K562 (cell line): Measurements from ENCODE around the gene OPTN. TPM values are rescaled to one million over a fixed set of nuclear protein-coding genes. Genes with fewer than 3 reads are reported as not detected.
A peak's percentile ranks its signal among the peaks of the same experiment; 100 is the strongest.

ENCODE experiments used
- ATF7 ChIP-seq: fragments of 450-650 bp; IDR thresholded peaks from 2 replicates; pipeline ENCODE4 v1.7.1; 2014; ENCODE audit warnings: mild to moderate bottlenecking, moderate library complexity
- LEF1 ChIP-seq: fragments of 450-650 bp; IDR thresholded peaks from 2 replicates; pipeline ENCODE4 v1.6.1; 2016; ENCODE audit warnings: mild to moderate bottlenecking
- MEIS2 ChIP-seq: fragments of 450-650 bp; IDR thresholded peaks from 2 replicates; pipeline ENCODE4 v1.6.1; 2014; ENCODE audit warnings: mild to moderate bottlenecking; ENCODE audit not compliant: partially characterized antibody
- NCOA2 ChIP-seq, 2 experiments: fragments of 450-650 bp; IDR thresholded peaks; 2 replicates each; pipeline ENCODE4 v1.6.1; 2018; ENCODE audit warnings: mild to moderate bottlenecking in 2 of 2, moderate library complexity in 1 of 2; ENCODE audit not compliant: partially characterized antibody in 2 of 2
- TGIF2 ChIP-seq: sonication (generic); formaldehyde crosslinking; IDR thresholded peaks from 2 replicates; pipeline ENCODE4 v1.8.1; 2022; ENCODE audit warnings: mild to moderate bottlenecking, missing genetic modification reagents, moderate library complexity
- ZBTB26 ChIP-seq: fragments of 450-650 bp; formaldehyde crosslinking; IDR thresholded peaks from 2 replicates; pipeline ENCODE4 v1.4.0; 2022; ENCODE audit warnings: missing genetic modification characterization
- ZNF408 ChIP-seq: fragments of 250-450 bp; sonication (Bioruptor Pico); IDR thresholded peaks from 2 replicates; pipeline ENCODE4 v1.4.0; 2020; ENCODE audit warnings: low read depth, mild to moderate bottlenecking, moderate library complexity
- ZNF609 ChIP-seq: sonication (generic); formaldehyde crosslinking; IDR thresholded peaks from 2 replicates; pipeline ENCODE4 v1.8.1; 2023; ENCODE audit warnings: missing genetic modification reagents, mild to moderate bottlenecking, borderline replicate concordance
- ZNF695 ChIP-seq: fragments of 450-650 bp; formaldehyde crosslinking; IDR thresholded peaks from 2 replicates; pipeline ENCODE4 v1.4.0; 2020; ENCODE audit warnings: mild to moderate bottlenecking, moderate library complexity
- polyA plus RNA-seq, 8 experiments: library from polyadenylated mRNA; depleted of rRNA in 4 of 8; stranded (reverse) in 5 of 8; unstranded in 3 of 8; fragments of >200 nt; fragmentation: Nextera tagmentation in 2 of 8; fragmentation: Illumina TruSeq in 1 of 8; extraction: Ambion mirVana in 2 of 8; extraction: Trizol in 1 of 8; gene quantifications; 2 replicates each; pipeline versions ENCODE4 v1.2.1 to v1.2.3, GENCODE V29; 2011 to 2014; ENCODE audit warnings: inconsistent platforms in 1 of 8, missing spikeins in 1 of 8
- total RNA-seq, 7 experiments: library from RNA; depleted of rRNA in 6 of 7; stranded (reverse); fragments of >200 nt in 6 of 7; fragmentation: Illumina TruSeq in 2 of 7; extraction: Trizol in 2 of 7; gene quantifications; 2 replicates each; pipeline versions ENCODE4 v1.2.1 to v1.2.3, GENCODE V29; 2011 to 2021; ENCODE audit warnings: low replicate concordance in 1 of 7
- TF ChIP-seq, protein P1 (sequence below): sonication (generic); formaldehyde crosslinking; IDR thresholded peaks from 2 replicates; pipeline ENCODE4 v1.8.0; 2022; ENCODE audit warnings: mild to moderate bottlenecking, low read depth, missing genetic modification reagents
- TF ChIP-seq, protein P2 (sequence below): fragments of 450-650 bp; IDR thresholded peaks from 2 replicates; pipeline ENCODE4 v1.6.1; 2018; ENCODE audit warnings: mild to moderate bottlenecking, low read depth; ENCODE audit not compliant: partially characterized antibody

OPTN gene
- total and polyA plus RNA-seq, 9 of the 15 experiments (the other 6 are each of a cell fraction or from before 2014, with no cell fraction given): 2.2 to 6.8 (median 5.0) TPM

DNA sequence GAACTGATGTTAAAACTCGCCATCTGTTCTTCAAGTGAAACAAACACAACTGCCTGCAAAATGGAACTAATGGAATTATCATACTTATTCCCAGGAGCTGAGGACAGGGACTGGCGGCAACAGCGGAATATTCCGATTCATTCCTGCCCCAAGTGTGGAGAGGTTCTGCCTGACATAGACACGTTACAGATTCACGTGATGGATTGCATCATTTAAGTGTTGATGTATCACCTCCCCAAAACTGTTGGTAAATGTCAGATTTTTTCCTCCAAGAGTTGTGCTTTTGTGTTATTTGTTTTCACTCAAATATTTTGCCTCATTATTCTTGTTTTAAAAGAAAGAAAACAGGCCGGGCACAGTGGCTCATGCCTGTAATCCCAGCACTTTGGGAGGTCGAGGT is 36.7 kb downstream of the OPTN start (continued):
- TF ChIP-seq, protein P1, sequence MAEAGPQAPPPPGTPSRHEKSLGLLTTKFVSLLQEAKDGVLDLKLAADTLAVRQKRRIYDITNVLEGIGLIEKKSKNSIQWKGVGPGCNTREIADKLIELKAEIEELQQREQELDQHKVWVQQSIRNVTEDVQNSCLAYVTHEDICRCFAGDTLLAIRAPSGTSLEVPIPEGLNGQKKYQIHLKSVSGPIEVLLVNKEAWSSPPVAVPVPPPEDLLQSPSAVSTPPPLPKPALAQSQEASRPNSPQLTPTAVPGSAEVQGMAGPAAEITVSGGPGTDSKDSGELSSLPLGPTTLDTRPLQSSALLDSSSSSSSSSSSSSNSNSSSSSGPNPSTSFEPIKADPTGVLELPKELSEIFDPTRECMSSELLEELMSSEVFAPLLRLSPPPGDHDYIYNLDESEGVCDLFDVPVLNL: no peak
- TF ChIP-seq ZBTB26: no peak
- TF ChIP-seq TGIF2 (CRISPR knock-in tag): no peak
- no peak for TF ChIP-seq ZNF408 (CRISPR knock-in tag)
- TF ChIP-seq, protein P2, sequence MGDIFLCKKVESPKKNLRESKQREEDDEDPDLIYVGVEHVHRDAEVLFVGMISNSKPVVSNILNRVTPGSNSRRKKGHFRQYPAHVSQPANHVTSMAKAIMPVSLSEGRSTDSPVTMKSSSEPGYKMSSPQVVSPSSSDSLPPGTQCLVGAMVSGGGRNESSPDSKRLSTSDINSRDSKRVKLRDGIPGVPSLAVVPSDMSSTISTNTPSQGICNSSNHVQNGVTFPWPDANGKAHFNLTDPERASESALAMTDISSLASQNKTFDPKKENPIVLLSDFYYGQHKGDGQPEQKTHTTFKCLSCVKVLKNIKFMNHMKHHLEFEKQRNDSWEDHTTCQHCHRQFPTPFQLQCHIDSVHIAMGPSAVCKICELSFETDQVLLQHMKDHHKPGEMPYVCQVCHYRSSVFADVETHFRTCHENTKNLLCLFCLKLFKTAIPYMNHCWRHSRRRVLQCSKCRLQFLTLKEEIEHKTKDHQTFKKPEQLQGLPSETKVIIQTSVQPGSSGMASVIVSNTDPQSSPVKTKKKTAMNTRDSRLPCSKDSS: no peak
- TF ChIP-seq NCOA2 (IDR thresholded peaks at IDR 0.05; ENCODE audit: partially characterized antibody in 2 of 2): no peak
- peak; percentile 9 for TF ChIP-seq MEIS2
- no peak for TF ChIP-seq ZNF695 (CRISPR knock-in tag)
- no peak for TF ChIP-seq LEF1
- peak; percentile 32; the same call in 1 of the 2 replicates for TF ChIP-seq ATF7
- TF ChIP-seq ZNF609 (CRISPR knock-in tag): no peak
